Large intestine (tissue), 3 donors: ENCODE measurements around the gene HOXD13. TPM values are rescaled to one million over a fixed set of nuclear protein-coding genes. Genes with fewer than 3 reads are reported as not detected.

Experiments used
- DNase-seq, 2 donors: peaks; one replicate each; pipeline versions ENCODE4 v3.0.0 to v3.0.0-alpha.2; 2013
- H3K27ac ChIP-seq: one replicate; pipeline ENCODE4 v1.5.1; 2013; ENCODE audit warnings: low read length
- H3K27me3 ChIP-seq: 2 replicates; pipeline ENCODE4 v1.6.1; 2013; ENCODE audit warnings: low read length; ENCODE audit not compliant: control insufficient read depth, insufficient read depth
- H3K36me3 ChIP-seq: 2 replicates; pipeline ENCODE4 v1.6.1; 2013; ENCODE audit warnings: low read length; ENCODE audit not compliant: control insufficient read depth, insufficient read depth
- H3K4me1 ChIP-seq: one replicate; pipeline ENCODE4 v1.6.1; 2013; ENCODE audit warnings: low read length; ENCODE audit not compliant: control insufficient read depth, insufficient read depth
- H3K4me3 ChIP-seq: one replicate; pipeline ENCODE4 v1.5.1; 2013; ENCODE audit warnings: low read length
- H3K9me3 ChIP-seq: one replicate; pipeline ENCODE4 v1.6.1; 2013; ENCODE audit warnings: mild to moderate bottlenecking, low read depth, low read length, moderate library complexity; ENCODE audit not compliant: control insufficient read depth
- WGBS: methylation state at CpG from one replicate; pipeline ENCODE4 v1.1.5; 2013; ENCODE audit warnings: low lambda C conversion rate; ENCODE audit not compliant: insufficient coverage; 5-methylcytosine and 5-hydroxymethylcytosine counted together
- polyA plus RNA-seq: library from polyadenylated mRNA; unstranded; fragments of 120-200 nt; gene quantifications from one replicate; pipeline ENCODE4 v1.2.1, GENCODE V29; 2013

The HOXD13 gene
- polyA plus RNA-seq, 1 donor, result not detected

DNA sequence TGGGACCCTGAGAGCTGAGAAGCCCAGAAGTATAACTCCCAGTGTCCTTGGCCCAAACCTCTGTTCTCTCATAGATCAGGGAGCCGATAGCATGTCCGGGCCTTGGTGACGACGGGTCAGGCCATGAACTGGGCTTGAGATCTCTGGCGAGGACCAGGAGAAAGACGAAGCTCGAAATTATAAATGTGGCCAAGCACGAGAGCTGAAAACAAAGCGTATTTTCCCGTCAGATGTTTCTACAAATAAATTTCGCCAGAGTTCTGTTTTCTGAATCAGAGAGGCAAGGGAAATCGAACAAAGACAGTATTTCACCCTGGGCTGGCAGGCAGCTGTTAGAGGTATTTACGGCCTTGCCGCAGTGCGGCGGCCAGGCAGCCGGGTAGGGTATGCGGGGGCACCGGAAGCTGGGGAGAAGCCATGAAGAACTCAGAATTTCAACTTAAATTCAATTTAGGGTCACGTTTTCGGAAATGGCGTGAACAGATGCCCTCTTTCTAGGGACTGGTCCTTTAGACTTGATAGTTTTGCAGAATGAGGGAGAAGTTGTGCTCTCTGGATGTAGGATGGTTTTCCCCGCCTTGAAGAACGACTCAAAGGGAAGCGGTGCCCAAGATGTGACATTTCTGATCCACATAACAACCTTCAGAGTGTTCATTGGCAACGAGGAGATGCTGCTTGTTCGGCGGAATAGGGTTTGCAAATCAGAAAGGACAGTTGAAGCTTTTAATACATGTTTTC is 46.6 kb downstream of the HOXD13 start:
- Histone ChIP-seq H3K36me3 (no peaks in the 10 kb centered on the region), H3K27ac (peak overlapping the region; percentile 55), H3K27me3 (peaks cover 84% of the 10 kb centered on the region), H3K4me1 (peaks cover 3% of the 10 kb centered on the region), H3K9me3 (peaks cover 6% of the 10 kb centered on the region), H3K4me3 (no peak overlapping the region)
- WGBS, result no CpG with 5 or more reads among the region's 28 CpGs
- no peak for DNase-seq

DNA sequence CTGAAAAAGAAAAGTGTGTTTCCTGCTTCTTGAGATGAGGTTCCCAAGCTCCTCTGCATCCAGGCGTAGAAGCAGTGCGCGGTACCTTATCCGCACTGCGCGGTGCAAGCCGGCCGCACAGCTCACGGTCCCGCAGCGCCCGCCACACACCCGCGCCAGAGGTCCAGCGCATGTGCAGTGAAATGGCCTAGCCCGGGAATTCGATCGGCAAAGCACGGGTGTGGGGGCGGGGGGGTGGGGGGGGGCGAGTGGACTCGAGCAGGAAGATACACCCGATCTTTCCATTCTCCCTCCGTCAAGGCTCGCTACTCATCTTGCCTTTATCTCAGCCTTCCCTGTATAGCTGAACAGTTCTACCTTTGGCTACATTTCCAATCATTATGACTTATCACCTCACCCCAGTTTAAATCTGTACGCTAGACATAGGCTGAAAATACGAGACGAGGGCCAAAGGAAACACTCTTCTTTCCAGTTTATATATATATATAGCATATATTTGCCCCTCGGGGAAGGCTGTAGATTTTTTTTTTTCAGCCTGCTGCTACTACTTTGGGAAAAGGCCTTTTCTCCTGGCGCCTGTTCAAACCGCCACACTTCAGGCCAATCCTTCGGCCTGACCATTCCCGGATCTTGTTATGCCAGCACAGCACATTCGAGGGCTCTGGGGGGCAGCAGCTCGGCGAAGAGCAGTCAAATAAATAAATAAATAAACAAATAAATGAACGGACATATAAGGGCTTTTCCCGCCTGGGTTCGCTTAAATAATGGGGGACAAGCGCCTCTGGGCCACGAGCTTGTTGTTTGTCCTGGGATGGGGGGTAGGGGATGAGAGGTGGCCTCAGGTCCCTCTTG is 47.4 kb downstream of the HOXD13 start:
- no peak for DNase-seq
- Histone ChIP-seq H3K4me3 (peak overlapping the region; percentile 49), H3K36me3 (no peaks in the 10 kb centered on the region), H3K4me1 (peaks cover 3% of the 10 kb centered on the region), H3K27me3 (peaks cover 77% of the 10 kb centered on the region), H3K27ac (peak overlapping the region; percentile 28), H3K9me3 (peaks cover 6% of the 10 kb centered on the region)
- WGBS, result no CpG with 5 or more reads among the region's 41 CpGs

DNA sequence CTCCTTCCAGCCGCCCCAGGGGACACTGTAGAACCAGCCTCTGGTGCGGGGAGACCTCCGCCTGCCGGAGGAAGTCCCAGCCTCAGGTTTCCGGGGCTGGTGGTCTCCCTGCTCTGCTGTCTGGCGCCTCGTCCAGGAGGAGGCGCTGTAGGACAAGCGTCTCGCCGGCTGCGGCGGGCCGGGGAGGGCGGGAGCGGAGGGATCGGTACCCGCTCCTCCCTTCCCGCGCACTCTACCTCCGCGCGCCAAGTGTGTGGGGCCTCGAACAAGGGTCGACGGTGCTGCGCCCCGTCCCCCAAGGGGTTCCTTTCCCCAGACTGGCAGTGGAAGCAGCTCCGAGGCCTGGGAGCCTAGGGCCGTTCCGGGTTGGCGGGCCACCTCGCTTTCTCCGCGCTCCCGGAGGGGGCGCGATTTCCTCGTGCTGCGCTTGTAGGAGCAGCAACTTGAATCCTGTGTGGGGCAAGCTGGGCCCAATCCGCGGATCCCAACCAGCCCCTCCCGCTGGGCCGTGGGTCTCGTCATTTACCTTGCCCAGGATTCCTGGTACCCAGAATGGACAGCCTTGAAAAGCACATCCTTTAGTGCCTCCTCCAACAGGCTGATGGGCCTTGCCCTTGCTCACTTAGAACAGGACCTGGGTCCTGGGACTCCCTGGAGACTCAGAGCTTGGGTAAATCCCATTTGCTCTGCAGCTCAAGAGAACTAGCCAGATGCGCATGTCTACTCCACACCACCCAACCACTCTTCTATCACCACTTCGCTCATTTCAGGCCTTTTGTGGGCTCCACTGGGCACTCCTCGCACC is 48.2 kb downstream of the HOXD13 start:
- peaks cover 77% of the 10 kb centered on the region for H3K27me3 ChIP-seq
- peak; percentile 70 to 73 for DNase-seq
- WGBS, result no CpG with 5 or more reads among the region's 48 CpGs
- H3K9me3 ChIP-seq, result peaks cover 6% of the 10 kb centered on the region
- peak overlapping the region; percentile 49 for H3K4me3 ChIP-seq
- no peaks in the 10 kb centered on the region for H3K36me3 ChIP-seq
- H3K27ac ChIP-seq, result peak overlapping the region; percentile 28
- peaks cover 6% of the 10 kb centered on the region for H3K4me1 ChIP-seq

DNA sequence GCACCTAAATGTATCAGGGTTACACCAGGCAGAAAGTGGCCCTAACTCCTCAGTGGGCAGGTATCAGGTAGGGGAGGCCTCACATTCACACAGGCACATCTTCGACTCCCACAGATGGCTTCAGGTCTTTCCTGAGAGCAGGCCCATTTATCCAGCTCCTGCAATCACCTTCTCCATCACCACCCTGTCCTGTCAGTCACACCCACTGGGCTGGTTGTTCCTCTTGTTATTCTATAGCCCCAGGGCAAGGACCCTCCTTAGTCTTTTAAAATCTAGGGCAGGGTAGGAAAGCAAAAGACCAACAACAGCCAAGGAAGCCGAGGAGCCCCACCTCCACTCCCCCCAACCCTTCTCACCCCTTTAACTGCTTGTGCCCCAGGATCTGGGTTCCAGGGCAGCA is 49.8 kb downstream of the HOXD13 start:
- no CpG with 5 or more reads among the region's 2 CpGs for WGBS
- no peaks in the 10 kb centered on the region for H3K36me3 ChIP-seq
- H3K27ac ChIP-seq, result no peak overlapping the region
- H3K4me1 ChIP-seq, result peaks cover 6% of the 10 kb centered on the region
- no peak overlapping the region for H3K4me3 ChIP-seq
- no peak for DNase-seq
- H3K27me3 ChIP-seq, result peaks cover 76% of the 10 kb centered on the region
- H3K9me3 ChIP-seq, result peaks cover 3% of the 10 kb centered on the region

Other genes starting within 250 kb of the HOXD13 start
- 17.9 TPM for gene LNPK, start 90.5 kb upstream of the HOXD13 start, polyA plus RNA-seq
- gene EVX2, start 8.8 kb upstream of the HOXD13 start, polyA plus RNA-seq, result not detected
- not detected for gene HOXD12, start 7.1 kb downstream of the HOXD13 start, polyA plus RNA-seq
- not detected for gene HOXD11, start 14.6 kb downstream of the HOXD13 start, polyA plus RNA-seq
- 0.18 TPM for gene HOXD10, start 24.1 kb downstream of the HOXD13 start, polyA plus RNA-seq
- 0.88 TPM for gene HOXD9, start 30.0 kb downstream of the HOXD13 start, polyA plus RNA-seq
- gene HOXD8, start 37.0 kb downstream of the HOXD13 start, polyA plus RNA-seq, result 4.0 TPM
- 4.9 TPM for gene HOXD4, start 58.8 kb downstream of the HOXD13 start, polyA plus RNA-seq
- 3.9 TPM for gene HOXD3, start 64.6 kb downstream of the HOXD13 start, polyA plus RNA-seq
- 2.6 TPM for gene HOXD1, start 95.9 kb downstream of the HOXD13 start, polyA plus RNA-seq
- gene MTX2, start 176.7 kb downstream of the HOXD13 start, polyA plus RNA-seq, result 38.7 TPM